Activated CD8-positive, alpha-beta memory T cell treated with anti-CD3 and anti-CD28 coated beads for 1 hour (primary cell): ENCODE data around the gene NCOA1.

Experiments
- DNase-seq, 2 donors: peaks; one replicate each; pipeline ENCODE4 v3.0.0-alpha.2; 2020; ENCODE audit warnings: low read depth in 1 of 2; ENCODE audit errors: extremely low read depth in 1 of 2

The NCOA1 gene

GRCh38 chr2:24725956-24726355, 234.9 kb downstream of the NCOA1 start:
- no peak for DNase-seq

- DNase-seq = no peak
Observed at GRCh38 chr2:24730481-24730880, 239.4 kb downstream of the NCOA1 start.

GRCh38 chr2:24731040-24731439, 240.0 kb downstream of the NCOA1 start:
- DNase-seq = no peak

GRCh38 chr2:24731923-24732322, 240.9 kb downstream of the NCOA1 start:
- DNase-seq = no peak

- DNase-seq = no peak
Observed at GRCh38 chr2:24734741-24735140, 243.7 kb downstream of the NCOA1 start.

- no peak for DNase-seq
Observed at GRCh38 chr2:24739354-24740025, 248.4 kb downstream of the NCOA1 start.

- DNase-seq = no peak
Observed at GRCh38 chr2:24740142-24740541, 249.1 kb downstream of the NCOA1 start.

GRCh38 chr2:24742730-24743129, 251.7 kb downstream of the NCOA1 start:
- DNase-seq = no peak

GRCh38 chr2:24743924-24744323, 252.9 kb downstream of the NCOA1 start:
- DNase-seq = no peak

GRCh38 chr2:24744356-24744755, 253.3 kb downstream of the NCOA1 start:
- DNase-seq = no peak

GRCh38 chr2:24745825-24746224, 254.8 kb downstream of the NCOA1 start:
- DNase-seq = no peak

- DNase-seq = no peak
Observed at GRCh38 chr2:24747299-24747698, 256.2 kb downstream of the NCOA1 start.

- no peak for DNase-seq
Observed at GRCh38 chr2:24749069-24749691, 258.1 kb downstream of the NCOA1 start.

GRCh38 chr2:24754985-24755705, 264.1 kb downstream of the NCOA1 start:
- DNase-seq = no peak

GRCh38 chr2:24756789-24757188, 265.7 kb downstream of the NCOA1 start:
- DNase-seq = no peak

GRCh38 chr2:24761866-24762265, 270.8 kb downstream of the NCOA1 start:
- no peak for DNase-seq

- DNase-seq = no peak
Observed at GRCh38 chr2:24762518-24762917, 271.5 kb downstream of the NCOA1 start.

- no peak for DNase-seq
Observed at GRCh38 chr2:24763843-24764242, 272.8 kb downstream of the NCOA1 start.

GRCh38 chr2:24766609-24767008, 275.6 kb downstream of the NCOA1 start:
- no peak for DNase-seq

GRCh38 chr2:24768013-24768412, 277.0 kb downstream of the NCOA1 start:
- DNase-seq = no peak

- DNase-seq = no peak
Observed at GRCh38 chr2:24768601-24769000, 277.5 kb downstream of the NCOA1 start.

GRCh38 chr2:24771061-24771460, 280.0 kb downstream of the NCOA1 start:
- DNase-seq = no peak
